HUES64 (cell line): ENCODE data around the gene ANKRD34A.
A peak's percentile ranks its signal among the peaks of the same experiment; 100 is the strongest.
"Not testable (repeated sequence)": the region's sequence is repeated elsewhere in the genome, so short reads cannot be mapped to it uniquely, and the experiment has no call there.

Source experiments
- H3K27ac ChIP-seq: 2 replicates; pipeline ENCODE4 v1.7.0; 2013; ENCODE audit warnings: low read depth, low read length, inconsistent platforms
- H3K27me3 ChIP-seq: 2 replicates; pipeline ENCODE4 v1.6.1; 2013; ENCODE audit warnings: mild to moderate bottlenecking, low read length; ENCODE audit not compliant: insufficient read depth
- H3K36me3 ChIP-seq: 2 replicates; pipeline ENCODE4 v1.6.1; 2013; ENCODE audit warnings: mild to moderate bottlenecking, low read length; ENCODE audit not compliant: insufficient read depth
- H3K4me1 ChIP-seq: 2 replicates; pipeline ENCODE4 v1.6.1; 2013; ENCODE audit warnings: mild to moderate bottlenecking, low read length, moderate library complexity; ENCODE audit not compliant: insufficient read depth
- H3K4me3 ChIP-seq: 2 replicates; pipeline ENCODE4 v1.5.1; 2013; ENCODE audit warnings: mild to moderate bottlenecking, low read length, moderate library complexity
- H3K9ac ChIP-seq: 2 replicates; pipeline ENCODE4 v1.6.1; 2013; ENCODE audit warnings: mild to moderate bottlenecking, low read depth, low read length
- H3K9me3 ChIP-seq: 2 replicates; pipeline ENCODE4 v1.6.1; 2013; ENCODE audit warnings: low read depth, low read length; ENCODE audit not compliant: insufficient read depth
- WGBS: fragments of 150-250, 120-280 bp; methylation state at CpG from one replicate; pipeline ENCODE4 v1.1.7; 2013; ENCODE audit warnings: missing lambda C conversion rate; 5-methylcytosine and 5-hydroxymethylcytosine counted together

Gene ANKRD34A

DNA sequence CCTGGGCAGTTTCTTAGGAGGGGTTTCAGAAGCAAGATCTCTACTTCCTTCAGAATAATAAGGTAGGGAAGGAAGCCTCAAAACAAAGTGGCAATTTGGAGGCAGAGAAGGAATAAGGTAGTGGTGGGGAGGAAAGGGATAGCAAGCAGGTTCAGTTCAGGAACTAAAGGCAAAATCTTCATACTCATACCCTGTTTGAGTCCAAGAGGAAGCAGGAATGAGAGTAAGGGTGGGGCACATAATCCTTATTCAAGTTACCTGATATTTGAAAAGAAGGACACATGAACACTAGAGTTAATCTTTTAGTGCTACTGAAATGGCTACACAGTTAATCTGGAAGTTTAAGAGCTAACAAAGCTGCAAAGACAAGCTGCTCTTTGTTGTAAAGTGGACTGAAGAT is 28.7 kb downstream of the ANKRD34A start:
- Histone ChIP-seq H3K27me3 (no peaks in the 10 kb centered on the region), H3K4me3 (no peak overlapping the region), H3K36me3 (no peaks in the 10 kb centered on the region), H3K9ac (no peak overlapping the region), H3K9me3 (no peaks in the 10 kb centered on the region), H3K27ac (no peak overlapping the region), H3K4me1 (peaks cover 23% of the 10 kb centered on the region)

DNA sequence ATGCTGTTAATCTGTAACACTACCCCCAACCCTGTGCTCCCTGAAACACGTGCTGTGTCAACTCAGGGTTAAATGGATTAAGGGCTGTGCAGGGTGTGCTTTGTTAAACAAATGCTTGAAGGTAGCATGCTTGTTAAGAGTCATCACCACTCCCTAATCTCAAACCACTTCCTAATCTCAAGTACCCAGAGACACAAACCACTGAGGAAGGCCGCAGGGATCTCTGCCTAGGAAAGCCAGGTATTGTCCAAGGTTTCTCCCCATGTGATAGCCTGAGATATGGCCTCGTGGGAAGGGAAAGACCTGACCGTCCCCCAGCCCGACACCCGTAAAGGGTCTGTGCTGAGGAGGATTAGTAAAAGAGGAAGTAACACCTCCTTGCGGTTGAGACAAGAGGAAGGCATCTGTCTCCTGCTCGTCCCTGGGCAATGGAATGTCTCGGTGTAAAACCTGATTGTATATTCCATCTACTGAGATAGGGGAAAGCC is 31.8 kb downstream of the ANKRD34A start:
- H3K4me3 ChIP-seq, H3K9me3 ChIP-seq, H3K36me3 ChIP-seq, H3K27me3 ChIP-seq: not testable (repeated sequence)
- Histone ChIP-seq H3K9ac (peak overlapping the region; percentile 36; the same call in 1 of the 2 replicates), H3K4me1 (peaks cover 23% of the 10 kb centered on the region), H3K27ac (peak overlapping the region; percentile 77; the same call in 1 of the 2 replicates)
- 14% methylated on average over 7 of the region's 9 CpGs for WGBS

DNA sequence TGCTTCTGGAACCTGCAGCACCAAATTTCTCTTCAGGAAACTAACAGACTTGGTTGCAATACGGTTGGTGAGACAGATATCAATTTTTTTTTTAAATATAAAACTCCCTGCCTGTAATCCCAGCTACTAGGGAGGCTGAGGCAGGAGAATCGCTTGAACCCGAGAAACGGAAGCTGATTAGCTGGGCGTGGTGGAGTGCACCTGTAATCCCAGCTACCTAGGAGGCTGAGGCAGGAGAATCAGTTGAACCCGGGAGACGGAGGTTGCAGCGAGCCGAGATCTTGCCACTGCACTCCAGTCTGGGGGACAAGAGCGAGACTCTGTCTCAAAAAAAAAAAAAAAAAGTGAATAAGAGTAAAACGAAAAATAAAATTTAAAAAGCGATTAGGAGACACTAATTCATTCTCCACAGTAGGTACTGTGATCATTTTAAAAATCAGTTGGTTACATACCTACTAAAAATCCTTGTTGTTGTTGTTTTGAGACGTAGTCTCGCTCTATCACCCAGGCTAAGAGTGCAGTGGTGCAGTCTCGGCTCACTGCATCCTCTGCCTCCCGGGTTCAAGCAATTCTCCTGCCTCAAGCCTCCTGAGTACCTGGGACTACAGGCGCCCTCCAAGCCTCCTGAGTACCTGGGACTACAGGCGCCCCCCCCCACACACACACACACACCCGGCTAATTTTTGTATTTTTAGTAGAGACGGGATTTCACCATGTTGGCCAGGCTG is 36.3 kb downstream of the ANKRD34A start:
- Histone ChIP-seq H3K4me3 (peak overlapping the region; percentile 97), H3K27ac (peak overlapping the region; percentile 95), H3K9ac (peak overlapping the region; percentile 94), H3K4me1 (peaks cover 13% of the 10 kb centered on the region), H3K27me3 (no peaks in the 10 kb centered on the region), H3K36me3 (peaks cover 25% of the 10 kb centered on the region), H3K9me3 (no peaks in the 10 kb centered on the region)
- 77% methylated on average over 18 of the region's 20 CpGs for WGBS

DNA sequence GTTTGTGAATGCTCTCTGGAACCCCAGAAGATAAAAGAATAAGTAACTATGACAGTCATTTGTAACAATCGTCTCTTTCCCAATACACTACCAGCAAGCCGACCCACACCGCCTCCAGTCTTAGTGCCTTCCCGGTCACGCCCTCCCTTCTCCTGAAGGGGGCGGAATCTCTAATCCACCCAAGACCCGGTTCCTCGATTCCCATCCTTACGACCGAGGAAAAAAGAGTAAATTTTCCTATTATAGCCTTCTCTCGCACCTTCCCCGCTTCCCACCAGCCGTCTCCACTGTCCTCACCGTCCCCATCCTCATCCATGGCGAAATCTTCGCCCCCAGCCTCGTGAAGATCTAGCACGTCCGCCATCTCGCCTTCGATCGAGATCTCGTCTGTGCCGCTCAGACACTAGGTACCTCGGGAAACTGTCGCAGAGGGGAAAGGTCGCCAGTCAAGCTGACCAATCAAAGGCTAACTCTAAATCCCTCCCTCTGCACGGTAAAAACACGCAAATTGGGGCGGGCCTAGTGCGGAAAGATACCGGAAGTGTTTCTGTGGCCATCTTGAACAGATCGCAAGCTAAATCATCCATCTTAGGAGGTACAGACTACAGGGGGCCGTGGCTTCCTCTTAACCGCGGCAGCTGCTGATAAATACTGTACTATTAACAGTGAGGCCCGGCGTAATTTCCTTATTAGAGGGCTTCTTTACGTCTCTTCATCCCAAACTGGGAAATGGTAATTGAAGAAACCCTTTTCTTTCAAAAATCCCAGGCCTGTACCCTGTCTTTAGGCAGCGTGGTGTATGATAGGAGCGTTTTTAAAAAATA is 37.1 kb downstream of the ANKRD34A start, which contains the start of gene RBM8A:
RBM8A (minus strand) TSS at position 422 of the 824 bp plus-strand sequence; CDS start at position 364, 58 bp downstream.
- peaks cover 6% of the 10 kb centered on the region for H3K4me1 ChIP-seq
- H3K27me3 ChIP-seq, result no peaks in the 10 kb centered on the region
- H3K36me3 ChIP-seq, result peaks cover 32% of the 10 kb centered on the region
- peak within 1 kb of the TSS; percentile 97 for H3K4me3 ChIP-seq
- WGBS, result under 1% methylated on average over 41 of the region's 41 CpGs
- no peaks in the 10 kb centered on the region for H3K9me3 ChIP-seq
- H3K9ac ChIP-seq, result peak within 1 kb of the TSS; percentile 94
- H3K27ac ChIP-seq, result peak within 1 kb of the TSS; percentile 95

- 10% methylated on average over 19 of the region's 19 CpGs for WGBS
Observed at GRCh38 chr1:145926686-145927062, 37.7 kb downstream of the ANKRD34A start.

GRCh38 chr1:145922266-145922665 is 42.1 kb downstream of the ANKRD34A start:
- WGBS, result 94% methylated on average over 2 of the region's 2 CpGs
- Histone ChIP-seq H3K27me3 (no peaks in the 10 kb centered on the region), H3K4me1 (peaks cover 8% of the 10 kb centered on the region; the same call in 1 of the 2 replicates), H3K9ac (no peak overlapping the region), H3K4me3 (no peak overlapping the region), H3K36me3 (peaks cover 38% of the 10 kb centered on the region), H3K27ac (no peak overlapping the region), H3K9me3 (no peaks in the 10 kb centered on the region)

More at GRCh38 chr1:145926686-145927062, 37.7 kb downstream of the ANKRD34A start:
- Histone ChIP-seq H3K36me3 (peaks cover 34% of the 10 kb centered on the region), H3K9me3 (no peaks in the 10 kb centered on the region), H3K9ac (peak overlapping the region; percentile 94), H3K27me3 (no peaks in the 10 kb centered on the region), H3K27ac (peak overlapping the region; percentile 77), H3K4me3 (peak overlapping the region; percentile 97), H3K4me1 (peaks cover 4% of the 10 kb centered on the region)

- H3K9ac ChIP-seq, H3K27ac ChIP-seq, H3K4me3 ChIP-seq, H3K9me3 ChIP-seq, H3K4me1 ChIP-seq, H3K27me3 ChIP-seq: not testable (repeated sequence)
- 69% methylated on average over 1 of the region's 4 CpGs for WGBS
- H3K36me3 ChIP-seq, result peaks cover 36% of the 10 kb centered on the region
Observed at GRCh38 chr1:145920297-145920696, 44.1 kb downstream of the ANKRD34A start.

DNA sequence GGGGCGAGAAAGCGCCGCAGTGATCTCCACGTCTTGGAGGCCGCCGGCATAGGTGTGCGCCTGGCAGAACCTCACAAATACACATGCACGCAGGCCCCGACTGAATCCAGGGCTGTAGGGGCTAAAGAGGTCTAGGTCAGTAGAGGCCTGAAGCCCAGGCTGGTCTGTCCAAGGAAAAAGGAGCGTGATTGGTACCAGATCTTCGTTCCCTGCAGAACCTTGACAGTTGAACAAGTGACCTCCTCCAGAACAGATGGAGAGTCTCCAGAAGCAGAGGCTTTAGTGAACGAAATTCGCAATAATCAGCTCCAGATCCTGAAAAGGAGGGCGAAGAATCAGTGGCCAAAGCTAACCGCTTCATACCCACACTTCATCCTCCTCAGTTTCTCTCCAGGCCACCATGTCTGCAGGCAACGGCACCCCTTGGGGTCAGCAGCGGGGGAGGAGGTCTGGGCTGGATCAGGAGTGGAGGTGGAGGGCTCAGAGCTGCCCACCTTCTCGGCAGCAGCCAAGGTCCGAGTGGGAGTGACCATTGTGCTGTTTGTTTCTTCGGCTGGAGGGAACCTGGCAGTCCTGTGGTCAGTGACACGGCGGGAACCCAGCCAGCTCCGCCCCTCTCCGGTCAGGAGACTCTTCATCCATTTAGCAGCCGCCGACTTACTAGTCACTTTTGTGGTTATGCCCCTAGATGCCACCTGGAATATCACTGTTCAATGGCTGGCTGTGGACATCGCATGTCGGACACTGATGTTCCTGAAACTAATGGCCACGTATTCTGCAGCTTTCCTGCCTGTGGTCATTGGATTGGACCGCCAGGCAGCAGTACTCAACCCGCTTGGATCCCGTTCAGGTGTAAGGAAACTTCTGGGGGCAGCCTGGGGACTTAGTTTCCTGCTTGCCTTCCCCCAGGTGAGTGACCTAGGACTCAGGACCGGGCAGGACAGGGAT is 45.1 kb downstream of the ANKRD34A start:
- Histone ChIP-seq H3K4me1 (peaks cover 3% of the 10 kb centered on the region; the same call in 1 of the 2 replicates), H3K27ac (peak overlapping the region; percentile 34), H3K9ac (peak overlapping the region; percentile 72), H3K27me3 (no peaks in the 10 kb centered on the region), H3K36me3 (peaks cover 37% of the 10 kb centered on the region), H3K4me3 (peak overlapping the region; percentile 89), H3K9me3 (no peaks in the 10 kb centered on the region)
- WGBS, result 5% methylated on average over 33 of the region's 33 CpGs

DNA sequence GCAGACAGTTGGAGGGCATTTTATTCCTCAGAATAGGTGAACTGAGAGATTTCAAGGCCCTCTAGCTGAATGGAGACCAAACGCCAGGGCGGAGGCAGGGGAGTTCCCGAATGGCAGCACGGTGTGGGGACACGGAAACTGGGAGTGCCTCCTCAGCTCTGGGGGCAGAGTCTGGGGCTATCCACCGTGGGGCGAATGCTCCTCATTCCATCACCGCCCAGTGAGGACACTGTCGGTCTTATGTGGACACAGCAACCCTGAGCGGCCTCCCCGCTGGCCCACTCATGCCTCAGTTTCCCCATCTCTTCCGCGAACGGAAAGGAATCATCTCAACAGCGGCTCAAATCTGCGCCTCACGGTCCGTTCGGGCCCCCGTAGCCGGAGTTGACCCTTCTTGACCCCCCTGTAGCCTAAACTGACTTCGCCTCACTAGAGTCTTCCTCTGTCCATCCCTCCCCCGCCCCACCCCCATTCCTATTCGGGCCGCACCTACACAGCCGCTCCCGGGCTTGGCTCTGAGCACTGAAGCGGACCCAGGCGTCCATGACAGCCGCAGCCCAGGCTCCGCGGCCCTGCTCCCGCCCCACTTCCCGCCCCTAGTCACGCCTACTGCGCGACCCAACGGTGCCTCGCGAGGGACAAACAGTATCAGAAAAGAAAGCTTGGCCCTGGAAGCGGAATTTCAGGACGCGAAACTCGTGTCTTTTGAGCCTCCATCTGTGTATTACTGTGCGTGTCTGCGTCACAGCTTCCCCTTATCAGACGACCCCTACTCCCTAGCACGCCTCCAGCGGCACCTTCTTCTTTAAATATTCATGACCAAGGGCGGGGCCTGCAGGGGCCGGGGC is 46.0 kb downstream of the ANKRD34A start, which contains the start of gene PEX11B:
PEX11B (minus strand) TSS at position 574 of the 848 bp plus-strand sequence; CDS start at position 545, 29 bp downstream.
- H3K36me3 ChIP-seq, result peaks cover 28% of the 10 kb centered on the region
- H3K9ac ChIP-seq, result peak within 1 kb of the TSS; percentile 72
- H3K9me3 ChIP-seq, result no peaks in the 10 kb centered on the region
- 2% methylated on average over 51 of the region's 51 CpGs for WGBS
- peak within 1 kb of the TSS; percentile 34 for H3K27ac ChIP-seq
- no peaks in the 10 kb centered on the region for H3K27me3 ChIP-seq
- H3K4me1 ChIP-seq, result peaks cover 3% of the 10 kb centered on the region; the same call in 1 of the 2 replicates
- H3K4me3 ChIP-seq, result peak within 1 kb of the TSS; percentile 89

GRCh38 chr1:145917595-145917994 is 46.8 kb downstream of the ANKRD34A start:
- peak overlapping the region; percentile 89 for H3K4me3 ChIP-seq
- peaks cover 23% of the 10 kb centered on the region for H3K36me3 ChIP-seq
- 90% methylated on average over 5 of the region's 5 CpGs for WGBS
- peaks cover 3% of the 10 kb centered on the region; the same call in 1 of the 2 replicates for H3K4me1 ChIP-seq
- H3K27me3 ChIP-seq, result no peaks in the 10 kb centered on the region
- H3K9ac ChIP-seq, result no peak overlapping the region
- H3K27ac ChIP-seq, result no peak overlapping the region
- H3K9me3 ChIP-seq, result no peaks in the 10 kb centered on the region
